Spleen (tissue), 7 donors: ENCODE data around the gene TACC2.
"Not testable (repeated sequence)": the region's sequence is repeated elsewhere in the genome, so short reads cannot be mapped to it uniquely, and the experiment has no call there.

Experiments
- CTCF ChIP-seq, 11 experiments: fragments of 200-600 bp in 7 of 11; fragments of 450-650 bp in 4 of 11; sonication (generic) in 4 of 11; IDR thresholded peaks in 8 of 11; conservative IDR thresholded peaks in 3 of 11; 1 replicate in 7 of 11; 2 replicates in 4 of 11; pipeline versions ENCODE4 v1.4.0 to v1.8.0; 2016 to 2021; ENCODE audit warnings: antibody characterized with exemption in 11 of 11, inconsistent platforms in 4 of 11, mild to moderate bottlenecking in 1 of 11
- POLR2A ChIP-seq, 3 donors: fragments of 450-650 bp; IDR thresholded peaks; one replicate each; pipeline ENCODE4 v1.5.1; 2017; ENCODE audit warnings: antibody characterized with exemption in 3 of 3, mild to moderate bottlenecking in 1 of 3
- donor health status: DM: no; HTN: no; CAD: no; lungs with moderate emphysema.
- donor health status: DM: no; HTN: no; CAD: no.
- donor health status: DM: no; HTN: no; CAD: no.

DNA sequence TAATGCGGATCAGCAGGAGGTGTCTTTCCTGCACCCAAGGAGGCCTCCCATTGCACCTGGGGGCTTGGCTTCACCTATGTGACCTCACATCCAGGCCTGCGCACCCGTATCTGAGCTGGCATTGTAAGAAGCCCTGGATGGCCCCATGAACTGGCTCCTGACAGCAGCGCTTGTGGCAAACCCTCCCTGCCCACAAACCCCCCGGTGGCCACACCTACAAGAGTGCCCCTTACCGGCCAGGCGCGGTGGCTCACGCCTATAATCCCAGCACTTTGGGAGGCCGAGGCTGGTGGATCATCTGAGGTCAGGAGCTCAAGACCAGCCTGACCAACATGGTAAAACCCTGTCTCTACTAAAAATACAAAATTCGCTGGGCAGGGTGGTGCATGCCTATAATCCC lies 107.2 kb downstream of the TACC2 start:
- not testable (repeated sequence) for TF ChIP-seq CTCF (IDR thresholded peaks at IDR 0.05 in 8 of 11, conservative IDR thresholded peaks at IDR 0.05 in 3 of 11); POLR2A (IDR thresholded peaks at IDR 0.05)
